ENCODE measurements around the gene RPL10. TPM values are rescaled to one million over a fixed set of nuclear protein-coding genes. Genes with fewer than 3 reads are reported as not detected.

Gene RPL10
- total RNA-seq, 2 experiments from 2014 or later, result 2,958 to 2,962 TPM

GRCh38 chrX:154365997-154366665, 32.0 kb upstream of the RPL10 start:
- ChIA-PET CTCF (no interaction called here), POLR2A (interaction anchor here (0.7 to 3.5 kb wide), 5 partner anchors 9 to 243 kb away, joined by 3 to 20 read pairs (median 4); no protein-coding TSS in a partner anchor)
- Mint-ChIP-seq H3K4me3 (no peak overlapping the region), H3K4me1 (peaks cover 50% of the 10 kb centered on the region), H3K27me3 (no peaks in the 10 kb centered on the region), H3K36me3 (ENCODE audit: low read depth) (peaks cover 60% of the 10 kb centered on the region), H3K9me3 (no peaks in the 10 kb centered on the region), H3K27ac (peak overlapping the region; percentile 31)
- DNase-seq, result no peak

- Mint-ChIP-seq H3K36me3 (ENCODE audit: low read depth) (peaks cover 55% of the 10 kb centered on the region), H3K9me3 (no peaks in the 10 kb centered on the region), H3K27ac (peak overlapping the region; percentile 56), H3K27me3 (no peaks in the 10 kb centered on the region), H3K4me1 (peaks cover 45% of the 10 kb centered on the region), H3K4me3 (peak overlapping the region; percentile 21)
- no peak for DNase-seq
- POLR2A ChIA-PET, result interaction anchor here (0.7 to 3.5 kb wide), 3 partner anchors 15 to 18 kb away, joined by 3 to 20 read pairs (median 7); no protein-coding TSS in a partner anchor
- CTCF ChIA-PET, result no interaction called here
These were observed 31.5 kb upstream of the RPL10 start for GRCh38 chrX:154366666-154367055.

- no peaks in the 10 kb centered on the region for H3K9me3 Mint-ChIP-seq
- CTCF ChIA-PET, result interaction anchor here (0.7 to 1.0 kb wide), 2 partner anchors 12 to 16 kb away, joined by 3 to 4 read pairs; partner anchors contain the start of gene EMD
- DNase-seq, result no peak
- peak overlapping the region; percentile 94 for H3K4me3 Mint-ChIP-seq
- H3K4me1 Mint-ChIP-seq, result peaks cover 43% of the 10 kb centered on the region
- H3K27ac Mint-ChIP-seq, result peak overlapping the region; percentile 83
- POLR2A ChIA-PET, result interaction anchor here (0.6 to 4.3 kb wide), 9 partner anchors 10 to 443 kb away, joined by 3 to 37 read pairs (median 7); partner anchors contain the start of gene RPL10
- peaks cover 48% of the 10 kb centered on the region for H3K36me3 Mint-ChIP-seq (ENCODE audit: low read depth)
- H3K27me3 Mint-ChIP-seq, result no peaks in the 10 kb centered on the region
These were observed 30.5 kb upstream of the RPL10 start for GRCh38 chrX:154367474-154368308.

GRCh38 chrX:154368630-154369448, 29.3 kb upstream of the RPL10 start:
- H3K9me3 Mint-ChIP-seq, result no peaks in the 10 kb centered on the region
- H3K4me3 Mint-ChIP-seq, result peak overlapping the region; percentile 94
- H3K36me3 Mint-ChIP-seq (ENCODE audit: low read depth), result peaks cover 43% of the 10 kb centered on the region
- no peaks in the 10 kb centered on the region for H3K27me3 Mint-ChIP-seq
- H3K4me1 Mint-ChIP-seq, result peaks cover 45% of the 10 kb centered on the region
- ChIA-PET CTCF (interaction anchor here (0.7 to 1.0 kb wide), 2 partner anchors 10 to 15 kb away, joined by 3 to 4 read pairs; partner anchors contain the start of gene EMD), POLR2A (interaction anchor here (0.8 to 4.3 kb wide), 11 partner anchors 9 to 444 kb away, joined by 3 to 37 read pairs (median 7); partner anchors contain the start of genes EMD and RPL10)
- H3K27ac Mint-ChIP-seq, result peak overlapping the region; percentile 83
- peak; percentile 94 for DNase-seq

- H3K4me1 Mint-ChIP-seq, result peaks cover 39% of the 10 kb centered on the region
- DNase-seq, result peak; percentile 75
- H3K36me3 Mint-ChIP-seq (ENCODE audit: low read depth), result peaks cover 41% of the 10 kb centered on the region
- peak overlapping the region; percentile 91 for H3K27ac Mint-ChIP-seq
- H3K9me3 Mint-ChIP-seq, result no peaks in the 10 kb centered on the region
- ChIA-PET POLR2A (interaction anchor here (1.6 to 4.3 kb wide), 9 partner anchors 8 to 445 kb away, joined by 3 to 37 read pairs (median 10); partner anchors contain the start of genes EMD and RPL10), CTCF (interaction anchor here (1.5 kb wide), 1 partner anchor 29 kb away, joined by 5 read pairs; no protein-coding TSS in a partner anchor)
- H3K27me3 Mint-ChIP-seq, result no peaks in the 10 kb centered on the region
- peak overlapping the region; percentile 94 for H3K4me3 Mint-ChIP-seq
These were observed 28.5 kb upstream of the RPL10 start for GRCh38 chrX:154369449-154370299.

GRCh38 chrX:154370300-154371016, 27.7 kb upstream of the RPL10 start:
- peak overlapping the region; percentile 94 for H3K4me3 Mint-ChIP-seq
- no peak for DNase-seq
- CTCF ChIA-PET, result interaction anchor here (1.5 kb wide), 1 partner anchor 29 kb away, joined by 5 read pairs; no protein-coding TSS in a partner anchor
- H3K36me3 Mint-ChIP-seq (ENCODE audit: low read depth), result peaks cover 39% of the 10 kb centered on the region
- POLR2A ChIA-PET, result interaction anchor here (1.0 to 4.3 kb wide), 15 partner anchors 9 to 401 kb away, joined by 3 to 37 read pairs (median 4); partner anchors contain the start of genes EMD, HCFC1, RPL10 and TAFAZZIN
- H3K27ac Mint-ChIP-seq, result peak overlapping the region; percentile 91
- no peaks in the 10 kb centered on the region for H3K27me3 Mint-ChIP-seq
- no peaks in the 10 kb centered on the region for H3K9me3 Mint-ChIP-seq
- peaks cover 40% of the 10 kb centered on the region for H3K4me1 Mint-ChIP-seq

GRCh38 chrX:154371017-154371788, 27.0 kb upstream of the RPL10 start:
- Mint-ChIP-seq H3K27me3 (no peaks in the 10 kb centered on the region), H3K27ac (peak overlapping the region; percentile 82), H3K9me3 (no peaks in the 10 kb centered on the region), H3K4me3 (peak overlapping the region; percentile 79), H3K4me1 (peaks cover 36% of the 10 kb centered on the region), H3K36me3 (ENCODE audit: low read depth) (peaks cover 35% of the 10 kb centered on the region)
- ChIA-PET POLR2A (interaction anchor here (1.0 to 4.3 kb wide), 15 partner anchors 8 to 401 kb away, joined by 3 to 37 read pairs (median 4); partner anchors contain the start of genes EMD, HCFC1, RPL10 and TAFAZZIN), CTCF (interaction anchor here (1.5 kb wide), 1 partner anchor 28 kb away, joined by 5 read pairs; no protein-coding TSS in a partner anchor)
- DNase-seq, result peak; percentile 95

- Mint-ChIP-seq H3K4me1 (peaks cover 37% of the 10 kb centered on the region), H3K36me3 (ENCODE audit: low read depth) (peaks cover 29% of the 10 kb centered on the region), H3K27ac (peak overlapping the region; percentile 88), H3K9me3 (no peaks in the 10 kb centered on the region), H3K4me3 (peak overlapping the region; percentile 79), H3K27me3 (no peaks in the 10 kb centered on the region)
- ChIA-PET CTCF (no interaction called here), POLR2A (interaction anchor here (0.9 to 1.4 kb wide), 3 partner anchors 29 to 400 kb away, joined by 3 to 5 read pairs (median 3); partner anchors contain the start of gene HCFC1)
- no peak for DNase-seq
These were observed 26.3 kb upstream of the RPL10 start for GRCh38 chrX:154371789-154372300.

GRCh38 chrX:154372612-154373022, 25.6 kb upstream of the RPL10 start:
- peaks cover 24% of the 10 kb centered on the region for H3K36me3 Mint-ChIP-seq (ENCODE audit: low read depth)
- ChIA-PET POLR2A (interaction anchor here (0.6 to 1.8 kb wide), 16 partner anchors 10 to 401 kb away, joined by 3 to 16 read pairs (median 3); partner anchors contain the start of genes HCFC1 and RPL10), CTCF (interaction anchor here (0.6 to 1.7 kb wide), 10 partner anchors 26 to 359 kb away, joined by 3 to 6 read pairs (median 3); partner anchors contain the start of genes RPL10, SLC10A3 and UBL4A)
- H3K4me3 Mint-ChIP-seq, result peak overlapping the region; percentile 79
- peak; percentile 63 for DNase-seq
- H3K27me3 Mint-ChIP-seq, result no peaks in the 10 kb centered on the region
- peak overlapping the region; percentile 88 for H3K27ac Mint-ChIP-seq
- H3K9me3 Mint-ChIP-seq, result no peaks in the 10 kb centered on the region
- H3K4me1 Mint-ChIP-seq, result peaks cover 36% of the 10 kb centered on the region

Measured in activated CD4-positive, alpha-beta memory T cell treated with anti-CD3 and anti-CD28 coated beads, Interleukin-2, amount 10 ng/mL, durations not matched to agents 7 days and 5 days (primary cell).